GM12875 (cell line): Measurements from ENCODE around the gene ASB1.

Experiments
- H3K4me3 ChIP-seq: one replicate; pipeline ENCODE4 v1.5.1; 2011; ENCODE audit warnings: low read depth, low read length, control low read depth
- TF ChIP-seq, protein P1 (sequence below): IDR thresholded peaks from 2 replicates; pipeline ENCODE4 v1.5.1; 2011; ENCODE audit warnings: low read depth, mild to moderate bottlenecking, control low read depth, inconsistent platforms, low read length, moderate library complexity, borderline replicate concordance; ENCODE audit not compliant: insufficient read depth

ASB1 gene, protein sequence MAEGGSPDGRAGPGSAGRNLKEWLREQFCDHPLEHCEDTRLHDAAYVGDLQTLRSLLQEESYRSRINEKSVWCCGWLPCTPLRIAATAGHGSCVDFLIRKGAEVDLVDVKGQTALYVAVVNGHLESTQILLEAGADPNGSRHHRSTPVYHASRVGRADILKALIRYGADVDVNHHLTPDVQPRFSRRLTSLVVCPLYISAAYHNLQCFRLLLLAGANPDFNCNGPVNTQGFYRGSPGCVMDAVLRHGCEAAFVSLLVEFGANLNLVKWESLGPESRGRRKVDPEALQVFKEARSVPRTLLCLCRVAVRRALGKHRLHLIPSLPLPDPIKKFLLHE

DNA sequence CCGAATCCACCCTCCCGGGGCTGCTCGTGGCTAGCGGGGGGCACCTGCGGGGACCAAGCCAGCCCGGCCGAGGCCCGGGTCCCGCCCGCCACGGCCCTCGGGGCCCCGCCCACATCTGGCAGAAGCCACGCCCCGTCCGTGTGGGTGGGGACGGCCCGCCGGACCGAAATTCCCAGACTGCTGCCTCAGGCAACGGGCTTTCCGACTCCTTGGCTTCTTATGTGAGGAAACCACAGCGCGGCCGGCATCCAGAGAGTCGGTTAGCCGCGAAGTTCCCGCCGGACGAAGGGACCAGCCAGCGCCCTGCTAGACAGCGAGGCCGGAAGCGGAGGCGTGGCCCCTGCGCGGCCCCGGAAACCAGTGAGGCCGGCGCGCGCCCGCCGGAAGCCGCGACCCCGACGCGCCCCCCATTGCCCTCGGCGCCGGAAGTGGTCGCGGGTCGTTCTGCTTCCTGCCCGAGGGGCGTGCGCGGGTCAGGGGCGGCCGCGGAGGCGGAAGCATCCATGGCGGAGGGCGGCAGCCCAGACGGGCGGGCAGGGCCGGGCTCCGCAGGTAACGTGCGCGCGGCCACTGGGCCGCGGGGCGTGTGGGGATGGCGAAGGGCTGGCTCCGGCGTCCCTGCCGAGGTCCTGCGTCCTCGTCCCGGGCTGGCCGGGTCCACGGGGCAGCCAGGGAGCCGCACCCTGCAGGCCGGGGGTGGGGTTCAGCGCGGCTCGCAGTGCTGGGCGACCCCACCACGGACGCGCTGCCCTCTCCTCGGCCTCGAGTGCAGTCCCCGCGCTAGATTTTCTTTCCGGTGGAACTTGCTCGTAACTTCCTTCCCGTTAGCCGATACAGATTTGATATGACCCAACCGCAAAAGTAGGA is at the start of gene ASB1:
Gene ASB1 (plus strand): TSS at position 360 of the 867 bp plus-strand sequence. CDS start 144 bp downstream, at position 504.
- peak within 1 kb of the TSS; percentile 76 for H3K4me3 ChIP-seq
- TF ChIP-seq, protein P1, sequence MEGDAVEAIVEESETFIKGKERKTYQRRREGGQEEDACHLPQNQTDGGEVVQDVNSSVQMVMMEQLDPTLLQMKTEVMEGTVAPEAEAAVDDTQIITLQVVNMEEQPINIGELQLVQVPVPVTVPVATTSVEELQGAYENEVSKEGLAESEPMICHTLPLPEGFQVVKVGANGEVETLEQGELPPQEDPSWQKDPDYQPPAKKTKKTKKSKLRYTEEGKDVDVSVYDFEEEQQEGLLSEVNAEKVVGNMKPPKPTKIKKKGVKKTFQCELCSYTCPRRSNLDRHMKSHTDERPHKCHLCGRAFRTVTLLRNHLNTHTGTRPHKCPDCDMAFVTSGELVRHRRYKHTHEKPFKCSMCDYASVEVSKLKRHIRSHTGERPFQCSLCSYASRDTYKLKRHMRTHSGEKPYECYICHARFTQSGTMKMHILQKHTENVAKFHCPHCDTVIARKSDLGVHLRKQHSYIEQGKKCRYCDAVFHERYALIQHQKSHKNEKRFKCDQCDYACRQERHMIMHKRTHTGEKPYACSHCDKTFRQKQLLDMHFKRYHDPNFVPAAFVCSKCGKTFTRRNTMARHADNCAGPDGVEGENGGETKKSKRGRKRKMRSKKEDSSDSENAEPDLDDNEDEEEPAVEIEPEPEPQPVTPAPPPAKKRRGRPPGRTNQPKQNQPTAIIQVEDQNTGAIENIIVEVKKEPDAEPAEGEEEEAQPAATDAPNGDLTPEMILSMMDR = no peak

DNA sequence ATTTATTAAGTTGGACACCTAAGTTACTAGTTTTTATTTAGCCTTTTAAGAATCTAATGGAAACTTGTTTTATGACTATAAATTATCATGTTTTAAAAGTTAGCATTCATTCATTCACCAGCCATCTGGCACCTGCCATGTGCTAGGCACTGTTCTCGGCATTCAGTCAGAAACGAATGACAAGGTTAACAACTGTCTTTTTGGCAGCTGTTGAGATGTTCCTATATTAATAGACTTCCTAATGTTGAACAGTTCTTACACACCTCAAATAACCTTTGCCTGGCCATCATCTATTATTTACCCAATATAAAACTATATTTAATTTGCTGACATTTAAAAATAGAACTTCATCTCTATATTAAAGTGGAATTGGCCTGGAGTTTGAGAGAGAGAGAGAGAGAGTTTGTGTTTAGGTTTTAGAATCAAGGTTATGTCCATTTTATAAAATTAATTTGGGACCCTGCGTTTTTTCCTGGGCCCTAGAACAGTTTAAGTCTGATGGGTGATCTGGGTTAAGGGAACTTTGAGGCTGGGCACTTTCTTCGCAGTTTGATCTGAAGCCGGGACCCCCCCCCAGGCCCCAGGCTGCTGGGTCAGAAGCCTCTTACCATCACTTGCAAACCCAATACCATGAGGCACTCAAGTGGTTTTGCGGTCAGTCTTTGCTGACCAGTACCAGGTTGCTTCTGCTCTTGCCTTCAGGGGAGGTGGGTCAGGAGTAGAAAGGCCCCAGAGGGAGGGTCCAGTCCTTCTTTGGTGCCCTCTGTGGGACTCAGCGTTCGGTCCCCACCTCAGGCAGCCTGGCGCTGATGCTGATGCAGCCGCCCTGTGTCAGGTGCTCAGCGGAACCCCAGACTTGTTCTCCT is 48.3 kb upstream of the ASB1 start:
- H3K4me3 ChIP-seq = no peak overlapping the region
- TF ChIP-seq, protein P1 = no peak

DNA sequence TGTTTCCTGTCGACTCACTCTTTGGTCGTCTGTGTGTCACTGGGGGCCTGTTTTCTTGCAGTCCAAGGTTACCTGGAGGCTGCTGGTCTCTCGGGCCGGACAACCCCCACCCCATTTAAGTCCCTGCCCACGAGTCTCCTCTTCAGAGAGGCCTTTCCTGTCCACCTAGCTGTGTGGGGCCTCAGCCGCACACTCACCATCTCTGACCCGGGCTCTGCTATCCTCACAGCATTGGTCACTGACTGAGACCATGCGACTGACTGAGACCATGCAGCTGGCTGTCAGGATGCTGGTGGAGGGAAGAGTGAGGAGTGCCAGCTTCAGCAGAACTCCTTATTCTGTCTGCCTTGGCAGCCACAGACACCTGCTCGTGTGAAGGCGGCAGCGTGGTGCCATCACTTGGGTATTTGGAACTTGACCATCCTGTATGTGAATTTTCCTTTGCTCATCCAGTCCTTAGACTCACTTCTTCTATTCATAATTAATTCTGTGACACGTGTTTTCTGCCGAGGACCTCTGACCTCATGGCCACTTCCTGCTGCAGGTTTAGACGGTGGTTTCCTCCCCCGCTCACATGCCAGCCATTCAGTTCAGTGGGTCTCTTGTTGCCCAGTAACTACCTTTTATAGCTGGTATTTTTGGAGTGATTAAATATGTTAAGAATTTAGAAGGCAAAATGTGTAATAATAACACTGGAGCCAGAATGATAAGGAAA is 47.5 kb upstream of the ASB1 start:
- TF ChIP-seq, protein P1 = no peak
- no peak overlapping the region for H3K4me3 ChIP-seq

DNA sequence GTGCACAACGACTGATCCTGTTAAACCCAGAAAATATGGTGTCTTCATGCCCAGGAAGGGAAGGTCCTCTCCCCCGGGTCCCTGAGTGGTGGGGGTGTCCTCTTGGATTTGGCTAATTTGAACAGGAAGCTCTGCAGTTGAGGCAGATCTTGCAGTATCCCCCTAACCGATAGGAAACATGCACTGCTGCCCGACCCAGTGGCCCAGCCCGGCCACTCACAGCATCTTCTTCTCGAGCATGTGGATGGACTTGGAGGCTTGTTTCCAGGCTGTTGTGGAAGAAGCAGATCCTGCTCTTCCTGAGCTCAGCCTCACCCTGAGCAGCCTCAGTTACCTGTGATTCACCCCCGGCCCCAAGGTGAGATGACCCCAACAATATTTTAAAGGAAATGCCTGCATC is 46.4 kb upstream of the ASB1 start:
- TF ChIP-seq, protein P1 = no peak
- no peak overlapping the region for H3K4me3 ChIP-seq

DNA sequence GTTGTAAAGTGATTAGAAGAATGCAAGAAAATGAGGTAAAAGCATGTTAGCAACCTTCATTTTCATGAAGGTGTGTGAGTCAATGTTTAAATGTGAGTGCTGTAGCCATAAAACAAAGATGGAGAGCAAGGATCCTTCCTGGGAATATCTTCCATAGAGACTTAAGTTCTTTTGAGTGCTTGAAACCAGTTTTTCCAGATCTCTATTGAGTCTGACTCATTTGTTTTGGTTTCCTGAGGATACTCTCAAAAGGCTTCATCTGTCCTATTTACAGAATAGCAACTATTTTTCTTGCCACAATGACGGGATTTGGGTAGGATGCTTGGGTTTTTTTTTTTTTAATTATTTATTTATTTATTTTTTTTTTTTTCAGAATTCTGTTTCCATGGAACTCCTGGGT is 45.9 kb upstream of the ASB1 start:
- no peak overlapping the region for H3K4me3 ChIP-seq
- TF ChIP-seq, protein P1 = no peak

DNA sequence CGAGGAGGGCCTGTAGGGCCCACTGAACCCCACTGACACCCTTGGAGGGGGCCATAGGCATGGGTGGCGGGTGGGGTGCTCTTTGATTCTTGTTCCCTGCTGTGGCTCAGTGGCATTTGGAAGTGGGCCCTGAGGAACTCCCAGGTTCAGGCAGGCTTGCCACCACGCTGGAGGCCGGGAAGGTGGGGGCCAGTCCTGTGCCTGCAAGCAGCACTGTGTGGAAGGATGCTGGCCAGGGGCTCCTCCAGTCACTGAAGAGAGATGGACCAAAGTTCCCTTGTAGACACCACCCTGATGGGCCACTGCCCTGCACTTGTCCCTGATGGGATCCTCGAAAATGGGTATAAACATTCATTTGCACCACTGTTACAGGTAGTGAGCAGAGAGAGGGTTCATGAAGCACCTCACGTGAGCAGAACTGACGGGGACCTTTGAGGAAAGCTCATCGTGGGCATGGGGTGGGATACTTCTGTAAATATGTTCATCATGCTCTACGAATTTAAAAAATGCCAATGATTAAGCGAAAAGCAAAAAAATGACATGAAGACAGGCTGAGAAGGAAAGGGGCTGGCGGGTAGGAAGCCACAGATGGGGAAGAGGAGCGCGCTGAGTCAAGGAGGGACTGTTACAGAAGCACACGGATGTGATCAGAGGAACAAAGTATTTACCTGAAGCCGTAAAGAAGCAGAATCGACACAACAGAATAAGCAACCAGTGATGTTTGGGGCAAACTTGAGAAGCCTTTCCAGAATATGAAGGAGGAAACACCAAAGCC is 45.2 kb upstream of the ASB1 start:
- H3K4me3 ChIP-seq = no peak overlapping the region
- TF ChIP-seq, protein P1 = no peak
